Urothelium cell line (cell line): ENCODE results near the gene MIPEP.
"Not testable (repeated sequence)": the region's sequence is repeated elsewhere in the genome, so short reads cannot be mapped to it uniquely, and the experiment has no call there.

Source experiments
- DNase-seq: peaks from one replicate; pipeline ENCODE4 v3.0.0; 2011; ENCODE audit warnings: low spot score, mixed read lengths
- FAIRE-seq: peaks from 2 replicates; lab custom pipeline; 2011; peaks lifted over from hg19 to GRCh38; lab: Jason Lieb, UNC

MIPEP gene

DNA sequence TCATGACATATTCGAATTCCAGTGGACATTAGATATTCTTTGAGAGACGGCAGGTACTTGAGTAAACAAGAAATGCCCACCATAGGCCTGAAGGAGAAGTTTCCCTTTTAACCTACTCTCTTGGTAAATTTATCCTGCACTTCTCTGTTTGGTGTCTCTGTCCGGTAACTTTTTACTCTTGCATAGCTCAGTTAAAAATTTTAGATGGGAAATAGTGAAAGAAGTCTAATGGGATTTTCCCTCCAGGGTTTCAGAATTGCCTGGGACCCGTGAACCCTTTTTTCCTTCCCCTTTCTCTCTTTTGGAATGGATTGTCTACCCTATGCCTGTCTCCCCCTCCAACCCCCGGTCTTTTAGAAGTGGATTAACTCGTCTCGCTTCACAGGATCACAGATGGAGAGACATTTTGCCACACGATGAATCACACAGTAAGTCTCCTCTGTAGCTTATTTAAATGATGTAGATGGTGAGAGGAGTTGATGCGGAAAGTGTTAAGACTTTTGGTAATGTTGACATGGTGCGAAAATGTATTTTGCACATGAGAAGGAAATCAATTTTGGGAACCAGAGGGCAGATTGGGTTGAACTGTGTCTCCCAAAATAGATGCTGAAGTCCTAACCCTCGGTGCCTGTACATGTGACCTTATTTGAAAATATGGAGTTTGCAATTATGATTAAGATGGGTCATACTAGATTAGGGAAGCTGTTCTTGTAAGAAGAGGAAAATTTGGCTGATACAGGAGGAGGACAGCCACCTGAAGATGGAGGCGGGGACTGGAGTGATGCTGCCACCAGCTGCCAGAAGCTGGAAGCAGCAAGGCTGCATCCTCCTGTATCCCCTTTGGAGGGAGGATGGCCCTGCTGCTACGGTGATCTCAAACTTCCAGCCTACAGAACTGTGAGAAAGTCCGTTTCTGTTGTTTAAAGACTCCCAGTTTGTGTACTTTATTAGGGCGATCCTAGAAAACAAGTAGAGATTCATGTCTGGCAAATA, 711 bp upstream of the MIPEP start:
- no peak for FAIRE-seq
- DNase-seq, result no peak

DNA sequence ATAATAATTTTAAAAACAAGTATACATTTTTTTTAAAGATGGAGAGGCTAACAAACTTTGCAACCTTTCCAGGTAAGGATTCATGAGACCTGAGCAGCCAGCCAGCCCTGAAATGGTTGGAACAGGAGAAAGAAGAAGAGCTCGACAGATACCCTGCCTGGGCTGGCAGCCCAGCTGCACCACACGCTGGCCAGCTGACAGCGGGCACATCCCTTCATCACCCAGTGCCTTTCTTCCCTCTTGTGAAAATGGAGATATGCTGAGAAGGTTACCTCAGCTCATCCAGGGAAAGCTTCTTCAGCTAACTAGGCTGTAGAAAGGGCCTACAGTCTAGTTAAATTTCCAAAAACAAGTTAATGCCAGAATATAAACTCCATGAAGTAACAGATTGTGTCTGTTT, 4.8 kb downstream of the MIPEP start:
- not testable (repeated sequence) for FAIRE-seq, DNase-seq

DNA sequence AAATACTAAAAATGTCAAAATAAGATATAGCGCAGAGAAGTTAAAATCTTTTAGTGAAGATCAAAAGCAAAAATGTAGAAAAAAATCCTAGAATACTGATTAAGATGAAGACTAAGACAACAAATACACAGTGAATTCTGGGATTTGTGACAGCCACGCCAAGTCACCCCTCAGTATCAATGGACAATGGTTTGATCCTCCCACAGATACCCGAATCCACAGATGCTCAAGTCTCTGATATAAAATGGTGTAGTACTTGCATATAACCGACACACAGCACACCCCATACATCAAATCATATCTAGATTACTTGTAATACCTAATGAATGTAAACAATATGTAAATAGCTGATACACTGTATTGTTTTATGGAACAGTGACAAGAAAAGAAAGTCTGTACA, 5.9 kb downstream of the MIPEP start:
- no peak for FAIRE-seq
- DNase-seq, result no peak

DNA sequence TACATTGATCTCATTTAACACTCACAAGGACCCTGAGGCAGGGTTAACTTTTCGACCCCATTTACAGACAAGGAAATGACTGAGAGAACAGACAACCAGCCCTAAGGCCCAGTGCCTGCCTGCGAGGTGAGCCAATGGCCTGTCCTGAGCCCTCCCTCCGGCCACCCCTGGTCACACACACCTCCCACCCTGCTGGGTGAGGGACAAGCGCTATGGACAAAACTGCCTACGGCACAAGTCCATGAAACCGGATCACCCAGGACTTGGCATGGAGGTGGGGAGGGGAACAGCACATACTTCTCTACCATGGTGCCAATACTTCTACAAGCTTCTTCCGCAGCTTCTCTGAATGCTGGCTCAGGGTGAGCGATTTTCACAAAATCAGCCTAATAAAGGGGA, 7.8 kb downstream of the MIPEP start:
- FAIRE-seq, DNase-seq: not testable (repeated sequence)

DNA sequence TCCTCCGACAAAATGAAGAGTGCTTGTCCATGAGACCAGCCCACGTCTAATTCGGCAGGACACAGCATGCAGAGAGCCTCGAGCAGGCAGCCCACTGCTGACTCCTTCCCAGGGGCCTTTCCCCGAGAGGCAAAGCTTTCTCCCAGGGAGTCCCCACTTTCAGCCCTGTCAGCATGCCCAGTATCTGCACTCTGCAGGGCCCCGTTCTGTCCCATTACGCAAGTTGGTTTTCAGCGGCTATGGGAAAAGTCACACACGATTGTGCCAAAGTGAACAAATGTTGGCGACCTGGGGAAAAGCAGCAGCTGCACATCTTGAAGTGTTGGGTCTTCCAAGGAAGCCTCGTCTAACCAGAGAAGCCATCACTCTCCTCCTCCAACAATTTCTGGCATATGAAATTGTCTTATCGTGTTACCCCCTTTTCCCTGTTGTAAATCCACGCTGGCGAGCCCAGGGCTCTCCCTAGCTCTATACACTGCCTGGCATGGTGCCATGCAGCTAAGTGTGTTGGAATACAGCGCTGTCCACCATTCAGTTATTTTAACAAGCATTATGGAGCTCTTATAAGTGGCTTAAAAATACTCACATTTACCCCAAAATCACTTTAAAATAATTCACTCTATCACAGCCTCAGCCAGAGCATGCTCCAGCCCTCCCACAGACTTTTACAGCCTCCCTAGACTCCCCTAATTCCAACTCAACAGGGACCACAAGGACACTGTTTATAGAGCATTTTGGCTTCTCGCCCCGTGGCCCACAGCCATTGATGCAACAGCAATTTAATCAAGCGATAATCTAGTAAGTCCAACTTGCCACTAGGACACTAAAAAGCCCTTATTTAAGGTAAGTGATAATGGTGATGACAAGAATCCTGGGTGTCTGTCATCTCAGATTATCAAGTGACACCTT, 8.5 kb downstream of the MIPEP start:
- not testable (repeated sequence) for DNase-seq, FAIRE-seq

DNA sequence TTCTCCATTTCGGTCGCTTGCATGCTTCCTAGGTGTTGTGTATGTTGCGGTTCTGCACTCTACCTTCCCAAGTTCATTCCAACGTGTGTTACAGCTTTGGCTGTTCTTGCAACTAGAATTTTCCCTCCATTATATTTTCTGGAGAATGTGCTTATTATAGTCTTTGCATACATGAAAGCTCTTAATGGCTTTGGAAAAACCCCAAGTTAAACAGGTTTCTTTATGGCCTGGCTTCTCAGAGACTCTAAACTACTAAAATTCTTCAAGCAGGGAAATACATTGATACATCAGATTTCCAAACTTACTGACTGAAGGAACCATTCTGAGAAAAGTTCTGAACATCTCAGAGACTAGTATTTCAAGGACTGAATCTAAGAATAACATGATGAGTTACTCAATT, 11.9 kb downstream of the MIPEP start:
- FAIRE-seq, result no peak
- DNase-seq, result no peak

DNA sequence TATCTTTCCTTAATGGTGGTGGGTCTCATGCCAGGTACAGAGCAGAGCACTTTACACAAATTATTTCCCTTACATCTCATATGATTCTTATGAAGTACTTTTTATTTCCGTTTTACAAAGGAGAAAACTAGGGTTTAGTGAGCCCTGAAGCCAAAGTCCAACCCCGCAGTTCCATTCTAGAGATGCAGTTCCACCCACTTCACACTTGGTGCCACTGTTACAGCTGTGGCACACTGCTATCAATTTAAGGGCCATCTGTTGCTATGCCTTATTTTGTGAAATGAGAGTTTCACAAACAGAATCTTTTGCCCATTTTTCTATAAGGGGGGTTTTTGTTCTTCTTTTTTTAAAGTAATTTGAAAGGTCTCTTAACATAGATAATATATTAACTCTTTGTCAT, 12.9 kb downstream of the MIPEP start:
- FAIRE-seq (no peak), DNase-seq (no peak)

DNA sequence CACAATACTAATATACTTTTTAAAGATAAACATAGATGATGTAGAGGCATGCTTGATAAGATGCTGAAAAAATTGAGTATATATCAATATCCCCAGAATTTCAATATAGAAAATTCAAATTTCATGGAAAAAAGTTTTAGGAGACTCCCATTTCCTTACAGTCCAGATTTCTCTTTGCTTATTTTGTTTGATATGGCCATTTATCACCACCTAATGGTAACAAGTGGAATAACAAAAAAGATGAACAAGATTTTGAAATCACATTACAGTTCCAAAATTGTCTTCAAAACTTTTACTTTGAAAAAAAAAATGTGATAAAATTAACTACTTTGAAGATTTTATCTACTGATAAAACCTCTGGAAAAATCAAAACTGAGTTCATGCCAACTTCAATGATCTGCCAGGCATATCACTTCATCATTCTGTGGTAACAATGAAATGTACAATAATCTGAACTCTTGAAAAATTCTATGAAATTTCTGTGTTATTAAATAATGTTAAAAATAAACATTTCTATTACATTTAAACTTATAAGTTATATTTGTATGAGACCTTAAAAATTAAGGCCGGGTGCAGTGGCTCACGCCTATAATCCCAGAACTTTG, 17.5 kb downstream of the MIPEP start:
- peak; percentile 14 for DNase-seq
- no peak for FAIRE-seq

DNA sequence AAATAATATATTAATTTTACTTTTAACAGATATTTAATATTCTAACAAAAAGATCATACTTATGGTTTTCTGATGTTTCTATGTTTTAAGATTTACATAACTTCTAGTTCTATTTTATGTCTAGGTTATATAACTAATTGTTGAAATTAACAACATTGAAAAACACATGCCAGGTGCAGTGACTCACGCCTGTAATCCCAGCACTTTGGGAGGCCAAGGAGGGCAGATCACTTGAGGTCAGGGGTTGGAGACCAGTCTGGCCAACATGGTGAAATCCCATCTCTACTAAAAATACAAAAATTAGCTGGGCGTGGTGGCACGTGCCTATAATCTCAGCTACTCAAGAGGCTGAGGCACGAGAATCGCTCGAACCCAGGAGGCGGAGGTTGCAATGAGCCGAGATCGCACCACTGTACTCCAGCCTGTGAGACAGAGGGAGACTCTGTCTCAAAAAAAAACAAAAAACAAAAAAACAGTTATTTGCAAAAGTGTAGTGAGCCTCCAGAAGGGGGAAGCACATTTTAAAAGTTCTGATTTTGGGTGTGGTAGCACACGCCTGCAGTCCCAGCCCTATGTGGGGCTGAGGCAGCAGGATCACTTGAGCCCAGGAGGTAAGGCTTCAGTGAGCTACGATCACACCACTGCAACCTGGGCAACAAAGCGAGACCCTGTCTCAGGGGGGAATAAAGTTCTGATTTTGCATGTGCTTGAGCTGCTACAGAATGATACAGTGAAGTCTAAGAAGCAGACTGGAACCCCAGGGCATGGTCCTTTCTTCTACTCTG, 18.7 kb downstream of the MIPEP start:
- FAIRE-seq, result no peak
- no peak for DNase-seq

DNA sequence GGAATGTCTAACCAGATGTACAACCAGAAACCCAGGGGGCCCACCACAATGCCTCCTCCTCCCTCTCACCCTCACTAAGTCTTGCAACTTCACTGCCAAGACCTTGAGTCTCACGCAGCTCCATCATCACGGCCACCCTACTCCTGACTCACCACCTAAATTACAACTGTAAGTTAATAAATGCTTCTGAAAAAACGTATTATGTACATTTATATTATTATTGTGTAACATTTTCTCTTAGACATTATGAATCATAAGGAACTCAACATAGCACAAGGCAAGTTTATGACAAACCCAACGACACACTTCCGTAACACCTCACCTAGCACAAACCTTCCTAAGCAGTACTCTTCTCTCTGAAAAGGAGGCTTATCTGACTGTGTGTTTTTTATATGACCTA, 20.7 kb downstream of the MIPEP start:
- no peak for DNase-seq
- FAIRE-seq, result no peak

DNA sequence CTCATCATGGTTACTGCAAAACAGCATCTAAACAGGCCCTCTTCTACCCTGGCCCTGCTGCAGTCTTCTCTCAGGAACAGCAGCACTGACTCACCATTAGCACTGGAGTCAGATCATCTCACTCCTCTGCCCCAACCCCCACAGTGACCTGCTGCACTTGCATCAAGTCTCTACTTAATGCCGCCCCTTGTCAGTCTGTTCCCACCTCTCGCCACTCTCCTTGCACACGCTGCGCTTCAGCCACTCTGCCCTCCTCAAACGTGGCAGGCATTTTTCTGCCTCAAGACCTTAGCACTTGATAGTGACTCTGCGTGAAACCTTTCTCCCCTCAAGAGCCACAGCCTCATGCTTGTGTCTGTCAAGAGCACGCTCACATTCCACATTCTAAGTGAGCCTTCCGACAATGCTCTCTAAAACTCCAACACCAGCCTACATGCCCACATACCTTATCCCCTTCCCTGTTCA, 22.1 kb downstream of the MIPEP start:
- FAIRE-seq (no peak), DNase-seq (no peak)

DNA sequence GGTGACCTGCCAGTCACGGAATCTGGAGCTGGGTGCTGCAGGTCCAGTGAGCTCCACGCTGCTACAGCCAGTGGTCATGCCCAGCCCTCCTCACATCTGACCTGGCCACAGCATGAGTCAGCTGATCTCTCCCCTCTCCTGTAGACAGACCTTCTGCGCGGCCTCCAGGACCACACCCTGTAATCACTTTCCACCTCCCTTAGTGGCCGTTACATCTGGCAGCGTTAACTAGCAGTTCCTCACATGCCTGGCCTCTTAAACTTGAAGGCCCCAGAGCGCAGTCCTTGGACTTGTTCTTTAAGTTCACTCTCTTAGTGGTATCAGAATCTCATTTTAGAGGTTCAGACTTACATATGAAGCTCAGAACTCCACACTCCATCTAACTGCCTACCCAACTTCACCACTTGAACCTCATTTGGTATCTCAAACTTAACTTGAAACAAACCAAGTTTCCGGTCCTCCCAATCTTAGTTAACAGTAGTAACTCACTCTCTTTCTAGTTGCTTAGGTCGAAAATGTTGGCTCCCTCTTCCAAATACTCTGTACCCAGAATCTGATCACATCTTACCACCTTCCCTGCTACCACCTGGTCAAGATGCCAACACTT, 22.7 kb downstream of the MIPEP start:
- FAIRE-seq, result no peak
- no peak for DNase-seq

DNA sequence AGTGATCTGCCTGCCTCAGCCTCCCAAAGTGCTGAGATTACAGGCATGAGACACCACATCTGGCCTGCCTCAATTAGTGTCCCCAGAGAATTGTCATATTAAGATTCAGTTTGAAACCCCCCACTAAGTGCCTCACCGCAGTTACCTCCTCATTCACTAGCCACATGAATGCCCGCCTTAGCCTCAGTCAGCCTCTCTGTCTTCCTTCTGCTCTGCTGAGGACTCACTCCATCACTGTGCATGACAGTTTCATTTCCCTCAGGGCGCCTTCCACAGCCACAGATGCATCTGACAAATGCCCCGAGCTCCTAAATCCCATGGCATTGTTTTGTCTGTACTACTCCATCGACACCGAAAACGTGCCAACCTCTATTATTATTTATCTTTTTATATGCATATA, 23.3 kb downstream of the MIPEP start:
- no peak for FAIRE-seq

DNA sequence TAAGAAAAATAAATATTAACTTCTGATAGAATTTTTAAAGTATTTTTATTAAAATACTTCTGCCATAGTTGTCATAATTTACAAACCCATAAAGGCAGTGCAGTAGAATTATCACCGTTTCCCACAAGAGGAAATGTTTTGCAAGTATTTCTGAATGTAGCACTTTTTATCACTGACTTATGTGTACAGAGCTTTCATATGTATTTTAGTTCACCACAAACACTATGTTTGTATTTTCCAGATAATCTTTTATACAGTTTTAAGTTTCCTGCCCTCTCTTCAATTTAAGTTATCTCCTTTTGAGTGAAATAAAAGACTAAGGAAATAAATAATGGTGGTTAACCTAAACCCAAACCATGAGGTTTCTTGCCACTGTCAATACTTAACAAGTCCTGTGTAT, 24.2 kb downstream of the MIPEP start:
- no peak for FAIRE-seq
- no peak for DNase-seq

More for the DNA sequence above, 23.3 kb downstream of the MIPEP start:
- no peak for DNase-seq

DNA sequence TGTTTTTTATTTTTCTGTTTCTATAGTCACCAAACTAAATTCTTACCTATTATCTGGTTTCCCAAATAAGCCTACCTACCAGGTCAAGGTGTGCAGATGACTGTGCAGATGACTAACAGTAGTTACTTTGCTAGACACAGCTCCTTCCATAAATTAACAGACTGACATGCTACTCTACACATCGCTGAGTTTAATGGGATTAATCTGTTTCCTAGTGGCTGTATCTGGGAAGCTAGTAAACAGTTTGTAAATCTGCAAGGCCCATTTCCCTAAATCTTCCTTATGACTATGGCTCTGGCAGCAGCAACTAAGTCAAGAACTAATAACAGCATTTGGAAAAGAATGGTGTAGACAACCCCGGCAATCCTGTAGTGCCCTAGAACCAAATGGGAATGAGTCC, 27.9 kb downstream of the MIPEP start:
- DNase-seq, result no peak
- no peak for FAIRE-seq

DNA sequence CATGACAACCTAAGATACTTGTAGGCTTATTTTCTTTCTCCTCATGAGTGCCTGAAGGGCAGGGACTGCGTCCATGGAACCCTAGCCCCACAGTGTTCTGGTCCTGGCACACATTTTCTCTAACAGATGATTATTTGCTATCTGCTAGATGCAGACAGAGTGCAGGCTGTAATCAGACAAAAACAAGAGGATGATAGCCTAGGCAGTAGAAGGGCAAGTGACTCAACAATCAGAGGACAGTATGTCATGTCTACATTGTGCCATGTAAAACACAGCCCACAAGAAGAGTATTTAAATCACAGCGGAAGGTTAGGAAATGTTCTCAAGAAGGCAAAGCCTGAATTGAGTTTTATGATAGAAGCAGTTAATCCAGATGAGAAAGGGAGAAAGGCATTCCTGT, 29.3 kb downstream of the MIPEP start:
- DNase-seq, result no peak
- FAIRE-seq, result no peak

DNA sequence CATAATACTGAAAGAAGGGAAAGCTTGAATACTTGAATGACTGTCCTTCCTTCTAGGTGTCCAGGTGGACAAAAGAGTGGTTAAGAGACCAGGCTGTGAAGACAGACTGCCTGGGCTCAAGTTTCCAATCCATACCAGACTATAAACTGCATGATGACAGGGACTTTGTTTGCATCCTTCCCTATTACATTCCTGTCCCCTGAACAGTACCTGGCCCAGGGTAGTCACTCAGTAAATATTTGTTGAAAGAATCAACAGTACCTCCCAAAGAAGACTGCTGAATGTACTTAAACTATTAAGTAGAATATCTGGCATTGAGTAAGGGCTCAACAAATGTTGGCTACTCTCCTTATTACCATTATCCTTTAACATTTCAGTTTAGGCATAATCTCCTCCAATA, 29.7 kb downstream of the MIPEP start:
- DNase-seq, result no peak
- FAIRE-seq, result no peak

DNA sequence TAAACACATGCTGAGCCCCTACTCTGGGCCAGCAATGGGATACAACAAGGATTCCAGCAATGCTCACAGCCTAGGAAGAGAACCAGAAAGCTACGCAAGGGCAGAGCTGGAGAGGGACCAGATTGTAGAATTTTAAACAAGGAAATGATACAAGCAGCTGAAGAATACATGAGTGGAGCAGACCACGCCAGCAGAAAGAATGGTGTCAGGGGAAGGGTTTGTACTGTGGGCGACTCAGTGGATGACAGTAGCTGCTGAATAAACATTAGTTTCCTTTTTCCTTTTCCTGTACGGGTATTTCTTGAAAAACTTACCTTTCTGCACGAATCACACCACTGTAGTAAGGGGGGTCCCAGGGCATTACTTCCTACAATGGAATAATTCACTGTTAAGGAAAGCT, 30.7 kb downstream of the MIPEP start:
- DNase-seq (no peak), FAIRE-seq (no peak)

DNA sequence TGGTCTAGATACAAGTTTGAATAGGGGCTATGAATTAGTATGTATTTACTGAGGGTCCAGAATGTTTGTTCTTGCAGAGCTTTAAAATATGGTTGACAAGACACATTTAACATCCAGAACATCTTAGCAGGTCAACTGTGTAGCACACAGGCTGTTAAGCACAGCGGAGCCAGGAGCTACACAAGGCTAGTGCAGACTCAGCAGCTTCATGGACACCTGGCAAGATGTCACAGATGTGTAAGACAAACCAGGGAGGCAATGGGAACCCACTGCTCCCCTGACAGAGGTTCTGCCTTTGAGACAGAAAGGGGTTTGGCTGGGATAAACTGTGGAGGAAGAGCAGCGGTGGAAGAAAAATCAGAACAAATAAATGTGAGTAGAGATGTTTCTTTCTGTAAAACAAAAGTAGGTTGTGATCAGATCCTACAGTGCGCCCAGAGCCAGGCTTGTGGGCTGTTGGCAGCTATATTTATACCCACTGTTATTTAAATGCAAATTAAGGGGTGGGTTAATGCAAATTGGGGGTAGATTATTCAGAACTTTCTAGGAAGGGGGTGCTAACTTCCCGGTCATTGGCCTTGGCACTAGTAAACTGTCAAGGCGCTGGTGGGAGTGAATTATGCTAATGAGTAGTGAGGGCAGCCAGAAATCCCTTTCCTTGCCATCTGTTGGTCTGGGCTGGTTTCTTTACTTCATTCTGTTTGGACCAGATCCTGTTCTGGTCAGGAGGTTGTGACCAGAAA, 33.0 kb downstream of the MIPEP start:
- DNase-seq, result no peak
- FAIRE-seq, result no peak
